Effector memory CD8-positive, alpha-beta T cell (primary cell): ENCODE data around the gene GIPC3.
"Not testable (repeated sequence)": the region's sequence is repeated elsewhere in the genome, so short reads cannot be mapped to it uniquely, and the experiment has no call there.

ENCODE experiments used
- ATAC-seq: fragments of 150-1000 bp; cut with Tn5 transposase; replicated peaks from 2 replicates; pipeline ENCODE4 v1.10.0; 2021; ENCODE audit warnings: mild to moderate bottlenecking, moderate library complexity
- DNase-seq, 3 experiments: peaks; one replicate each; pipeline ENCODE4 v3.0.0; 2021
- H3K27ac Mint-ChIP-seq, 2 donors: one replicate each; pipeline ENCODE4 v1.8.0; 2022; ENCODE audit warnings: mild to moderate bottlenecking in 2 of 2, mixed read lengths in 2 of 2, moderate library complexity in 2 of 2
- H3K27me3 Mint-ChIP-seq, 2 donors: one replicate each; pipeline ENCODE4 v1.8.0; 2022; ENCODE audit warnings: mixed read lengths in 2 of 2
- H3K36me3 Mint-ChIP-seq: one replicate; pipeline ENCODE4 v1.8.0; 2022; ENCODE audit warnings: mild to moderate bottlenecking, moderate library complexity, mixed read lengths; ENCODE audit not compliant: insufficient read depth
- H3K4me1 Mint-ChIP-seq, 2 donors: one replicate each; pipeline ENCODE4 v1.8.0; 2022; ENCODE audit warnings: low read depth in 2 of 2, mixed read lengths in 2 of 2
- H3K4me3 Mint-ChIP-seq, 2 donors: one replicate each; pipeline ENCODE4 v1.8.0; 2022; ENCODE audit warnings: mild to moderate bottlenecking in 2 of 2, mixed read lengths in 2 of 2, moderate library complexity in 2 of 2
- H3K9me3 Mint-ChIP-seq, 2 donors: one replicate each; pipeline ENCODE4 v1.8.0; 2022; ENCODE audit warnings: mixed read lengths in 2 of 2

GIPC3 gene

DNA sequence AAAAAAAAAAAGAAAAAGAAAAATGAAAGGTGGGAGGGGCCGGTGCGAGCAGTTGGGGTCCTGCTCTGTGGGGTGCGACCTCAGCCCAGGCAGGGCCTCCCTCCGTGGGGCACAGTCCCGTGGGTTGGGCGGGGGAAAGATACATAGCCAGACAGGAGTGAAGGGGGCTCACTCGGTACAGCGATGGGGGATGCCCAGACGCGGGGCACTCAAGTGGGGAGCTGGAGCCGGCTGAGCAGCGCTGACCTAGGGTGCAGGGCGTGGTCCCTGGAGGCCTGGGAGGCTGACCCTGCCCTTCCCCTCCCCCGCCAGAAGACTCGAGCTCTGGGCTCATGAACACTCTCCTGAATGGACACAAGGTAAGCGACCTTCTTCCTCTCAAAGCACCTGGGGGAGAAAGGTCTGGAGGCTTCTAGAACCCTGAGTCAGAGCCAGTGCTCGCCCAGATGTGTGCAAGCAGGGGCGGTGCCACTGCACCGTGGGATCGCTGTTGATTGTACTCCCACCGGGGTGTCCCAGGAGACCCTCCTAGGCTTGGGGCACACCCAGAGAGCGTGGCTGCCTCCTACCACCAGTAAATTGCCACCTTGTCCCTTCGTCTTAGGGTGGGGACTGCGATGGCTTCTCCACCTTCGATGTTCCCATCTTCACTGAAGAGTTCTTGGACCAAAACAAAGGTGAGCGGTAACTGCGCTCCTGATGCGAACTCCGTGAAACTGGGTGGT lies 9.2 kb upstream of the GIPC3 start:
- Mint-ChIP-seq H3K36me3 (peaks cover 25% of the 10 kb centered on the region), H3K27me3 (no peaks in the 10 kb centered on the region), H3K4me3 (no peak overlapping the region), H3K4me1 (peaks cover 0 to 13% of the 10 kb centered on the region in 2 donors), H3K9me3 (no peaks in the 10 kb centered on the region), H3K27ac (no peak overlapping the region)
- no peak for DNase-seq
- no peak for ATAC-seq

DNA sequence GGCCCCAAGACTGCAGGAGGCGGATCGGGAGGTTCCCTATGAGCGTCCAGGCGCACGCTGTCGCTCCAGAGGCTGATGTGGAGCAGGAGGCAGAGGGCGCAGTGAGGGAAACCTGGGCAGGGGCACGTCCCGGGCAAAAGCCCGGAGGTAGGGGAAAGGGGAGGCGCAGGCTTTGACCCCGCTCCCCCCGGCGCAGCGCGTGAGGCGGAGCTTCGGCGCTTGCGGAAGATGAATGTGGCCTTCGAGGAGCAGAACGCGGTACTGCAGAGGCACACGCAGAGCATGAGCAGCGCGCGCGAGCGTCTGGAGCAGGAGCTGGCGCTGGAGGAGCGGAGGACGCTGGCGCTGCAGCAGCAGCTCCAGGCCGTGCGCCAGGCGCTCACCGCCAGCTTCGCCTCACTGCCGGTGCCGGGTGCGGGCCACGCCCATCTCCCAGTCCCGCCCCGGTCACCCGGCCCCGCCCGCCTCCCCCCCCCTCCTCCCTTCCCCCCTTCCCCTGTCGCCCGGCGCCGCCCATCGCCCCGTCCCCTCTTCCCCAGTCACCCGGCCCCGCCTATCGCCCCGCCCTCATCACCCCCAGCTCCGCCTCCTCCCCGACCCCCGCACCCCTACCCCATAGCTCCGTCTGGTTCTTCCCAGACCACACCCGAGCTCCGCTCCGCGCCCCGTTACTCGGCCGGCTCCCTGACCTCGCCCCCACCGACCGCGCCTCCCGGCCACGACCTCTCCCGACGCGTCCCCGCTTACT lies 8.4 kb upstream of the GIPC3 start:
- no peak for DNase-seq
- Mint-ChIP-seq H3K4me3 (no peak overlapping the region), H3K36me3 (peaks cover 25% of the 10 kb centered on the region), H3K4me1 (peaks cover 0 to 13% of the 10 kb centered on the region in 2 donors), H3K9me3 (no peaks in the 10 kb centered on the region), H3K27ac (no peak overlapping the region), H3K27me3 (no peaks in the 10 kb centered on the region)
- no peak for ATAC-seq

GRCh38 chr19:3577723-3578344 lies 7.4 kb upstream of the GIPC3 start:
- H3K36me3 Mint-ChIP-seq: peaks cover 20% of the 10 kb centered on the region
- no peaks in the 10 kb centered on the region for H3K27me3 Mint-ChIP-seq
- no peak overlapping the region for H3K27ac Mint-ChIP-seq
- H3K4me3 Mint-ChIP-seq: no peak overlapping the region
- no peak for DNase-seq
- H3K9me3 Mint-ChIP-seq: no peaks in the 10 kb centered on the region
- ATAC-seq: no peak
- peaks cover 0 to 7% of the 10 kb centered on the region in 2 donors for H3K4me1 Mint-ChIP-seq

- H3K4me3 Mint-ChIP-seq: no peak overlapping the region
- no peaks in the 10 kb centered on the region for H3K9me3 Mint-ChIP-seq
- DNase-seq (no peak), ATAC-seq (no peak)
- H3K4me1 Mint-ChIP-seq: peaks cover 0 to 7% of the 10 kb centered on the region in 2 donors
- H3K27me3 Mint-ChIP-seq: no peaks in the 10 kb centered on the region
- H3K27ac Mint-ChIP-seq: peak overlapping the region in 1 of 2 donors; percentile 33
- H3K36me3 Mint-ChIP-seq: peaks cover 20% of the 10 kb centered on the region
Observed at GRCh38 chr19:3578390-3578789, 6.9 kb upstream of the GIPC3 start.

DNA sequence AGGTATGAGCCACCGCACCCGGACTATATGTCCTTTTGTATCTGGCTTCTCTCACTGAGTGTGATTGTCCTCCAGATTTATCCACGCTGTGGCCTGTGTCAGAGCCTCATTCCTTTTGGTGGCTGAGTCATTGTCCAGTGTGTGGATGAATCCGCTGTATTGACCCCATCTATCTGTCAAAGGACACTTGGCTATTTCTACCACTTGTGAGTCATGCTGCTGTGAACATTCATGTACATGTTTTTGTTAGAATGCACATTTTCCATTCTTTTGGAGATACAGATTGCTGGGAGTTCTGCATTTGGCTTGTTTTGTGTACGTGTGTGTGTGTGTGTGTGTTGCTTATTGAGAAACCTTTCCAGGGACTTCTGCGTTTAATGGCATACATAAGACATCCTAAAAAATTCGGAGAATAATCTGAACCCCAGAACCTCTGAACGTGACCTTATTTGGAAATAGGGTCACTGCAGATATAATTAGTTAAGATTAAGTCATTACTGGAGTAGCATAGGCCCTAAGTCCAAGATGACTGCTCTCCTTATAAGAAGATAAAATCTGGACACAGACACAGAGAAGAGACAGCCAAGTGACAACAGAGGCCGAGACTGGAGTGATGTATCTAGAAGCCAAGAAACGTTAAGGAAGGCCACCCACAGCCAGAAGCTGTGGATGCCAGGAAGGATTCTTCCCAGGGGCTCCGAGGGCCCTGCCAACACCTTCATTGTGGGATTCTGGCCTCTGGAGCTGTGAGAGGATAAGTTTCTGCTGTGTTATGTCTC lies 4.9 kb upstream of the GIPC3 start:
- ATAC-seq: no peak
- Mint-ChIP-seq H3K4me3 (no peak overlapping the region), H3K27me3 (no peaks in the 10 kb centered on the region), H3K4me1 (no peaks in the 10 kb centered on the region), H3K9me3 (no peaks in the 10 kb centered on the region), H3K36me3 (peaks cover 9% of the 10 kb centered on the region), H3K27ac (no peak overlapping the region)
- no peak for DNase-seq

DNA sequence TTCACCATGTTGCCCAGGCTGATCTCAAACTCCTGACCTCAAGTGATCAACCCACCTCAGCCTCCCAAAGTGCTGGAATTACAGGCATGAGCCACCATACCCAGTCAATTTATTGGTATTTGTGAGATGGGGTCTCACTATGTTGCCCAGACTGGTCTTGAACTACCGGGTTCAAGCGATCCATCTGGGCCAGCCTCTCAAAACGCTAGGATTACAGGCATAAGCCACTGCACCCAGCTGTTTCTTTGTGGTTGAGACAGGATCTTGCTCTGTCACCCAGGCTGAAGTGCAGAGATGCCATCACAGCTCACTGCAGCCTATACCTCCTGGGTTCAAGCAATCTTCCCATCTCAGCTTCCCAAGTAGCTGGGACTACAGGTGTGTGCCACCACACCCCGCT lies 3.5 kb upstream of the GIPC3 start:
- H3K9me3 Mint-ChIP-seq, H3K27ac Mint-ChIP-seq, H3K27me3 Mint-ChIP-seq, ATAC-seq, DNase-seq, H3K36me3 Mint-ChIP-seq, H3K4me1 Mint-ChIP-seq, H3K4me3 Mint-ChIP-seq: not testable (repeated sequence)

DNA sequence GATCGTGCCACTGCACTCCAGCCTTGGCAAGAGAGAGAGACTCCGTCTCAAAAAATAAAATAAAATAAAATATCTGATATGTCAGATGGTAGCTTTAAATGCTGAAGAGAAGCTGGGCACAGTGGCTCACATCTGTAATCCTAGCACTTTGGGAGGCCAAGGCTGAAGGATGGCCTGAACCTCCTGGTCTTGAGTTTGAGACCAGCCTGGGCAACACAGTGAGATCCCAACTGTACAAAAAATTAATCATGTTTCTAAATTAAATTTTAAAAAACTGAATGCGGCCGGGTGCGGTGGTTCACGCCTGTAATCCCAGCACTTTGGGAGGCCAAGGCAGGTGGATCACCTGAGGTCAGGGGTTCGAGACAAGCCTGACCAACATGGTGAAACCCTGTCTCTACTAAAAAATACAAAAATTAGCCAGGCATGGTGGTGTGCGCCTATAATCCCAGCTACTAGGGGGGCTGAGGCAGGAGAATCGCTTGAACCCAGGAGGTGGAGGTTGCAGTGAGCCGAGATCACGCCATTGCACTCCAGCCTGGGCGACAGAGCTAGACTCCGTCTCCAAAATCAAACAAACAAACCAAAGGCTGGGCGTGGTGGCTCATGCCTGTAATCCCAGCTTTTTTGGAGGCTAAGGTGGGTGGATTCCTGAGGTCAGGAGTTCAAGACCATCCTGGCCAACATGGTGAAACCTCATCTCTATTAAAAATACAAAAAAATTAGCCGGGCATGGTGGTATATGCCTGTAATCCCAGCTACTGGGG lies 1.1 kb upstream of the GIPC3 start:
- not testable (repeated sequence) for H3K4me1 Mint-ChIP-seq, DNase-seq, H3K36me3 Mint-ChIP-seq, ATAC-seq, H3K9me3 Mint-ChIP-seq, H3K27ac Mint-ChIP-seq, H3K27me3 Mint-ChIP-seq, H3K4me3 Mint-ChIP-seq

DNA sequence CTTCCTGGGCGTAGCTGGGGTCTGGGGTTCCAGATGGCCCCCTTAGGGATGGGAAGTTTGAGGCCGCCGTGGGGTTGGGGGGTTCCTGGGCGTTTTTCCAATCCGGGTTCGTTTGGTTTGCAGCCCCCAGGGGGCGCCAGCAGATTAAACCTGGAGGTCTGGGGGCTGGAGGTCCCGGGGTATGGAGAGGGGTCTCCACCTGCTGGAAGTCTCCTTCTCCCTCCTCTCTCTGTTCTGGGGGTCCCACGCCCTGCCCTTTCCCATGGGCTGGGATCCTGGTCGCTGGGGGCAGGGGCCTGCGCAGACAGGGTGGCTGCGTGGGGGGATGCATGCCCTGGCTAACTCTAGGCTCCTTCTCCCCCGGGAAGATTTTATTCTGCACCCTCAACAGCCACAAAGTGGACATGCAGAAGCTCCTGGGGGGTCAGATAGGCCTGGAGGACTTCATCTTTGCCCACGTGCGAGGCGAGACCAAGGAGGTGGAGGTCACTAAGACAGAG lies 899 bp downstream of the GIPC3 start:
- Mint-ChIP-seq H3K27ac (no peak overlapping the region), H3K36me3 (no peaks in the 10 kb centered on the region), H3K4me1 (peaks cover 0 to 4% of the 10 kb centered on the region in 2 donors), H3K9me3 (no peaks in the 10 kb centered on the region), H3K4me3 (peak overlapping the region in 1 of 2 donors; percentile 53), H3K27me3 (no peaks in the 10 kb centered on the region)
- DNase-seq: peak in 1 of 3 experiments; percentile 26
- ATAC-seq: no peak

DNA sequence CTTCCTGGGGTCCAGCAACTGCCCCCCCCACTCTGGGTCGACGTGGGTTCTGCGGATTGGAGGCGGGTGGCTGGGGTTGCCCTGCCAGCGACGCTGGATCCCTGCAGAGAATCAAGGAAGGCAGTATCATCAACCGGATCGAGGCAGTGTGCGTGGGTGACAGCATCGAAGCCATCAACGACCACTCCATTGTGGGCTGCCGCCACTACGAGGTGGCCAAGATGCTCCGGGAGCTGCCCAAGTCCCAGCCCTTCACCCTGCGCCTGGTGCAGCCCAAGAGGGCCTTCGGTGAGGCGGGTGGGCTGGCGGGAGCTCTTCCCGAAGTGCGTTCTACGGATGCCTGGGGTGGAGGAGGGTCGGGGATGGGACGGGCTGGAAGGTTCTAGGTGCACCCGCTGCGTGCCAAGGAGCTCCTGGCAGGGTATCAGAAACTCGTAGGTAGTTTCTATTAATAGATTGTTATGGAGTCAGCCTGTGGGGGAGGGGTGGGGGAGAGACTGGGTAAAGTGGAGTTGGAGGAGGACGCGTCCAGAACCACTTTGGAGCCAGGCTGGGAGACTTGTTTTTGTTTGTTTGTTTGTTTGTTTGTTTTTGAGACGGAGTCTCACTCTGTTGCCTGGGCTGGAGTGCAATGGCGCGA lies 1.5 kb downstream of the GIPC3 start:
- Mint-ChIP-seq H3K36me3 (no peaks in the 10 kb centered on the region), H3K4me1 (peaks cover 0 to 4% of the 10 kb centered on the region in 2 donors), H3K27ac (no peak overlapping the region), H3K4me3 (no peak overlapping the region), H3K9me3 (no peaks in the 10 kb centered on the region), H3K27me3 (no peaks in the 10 kb centered on the region)
- DNase-seq (no peak), ATAC-seq (no peak)

- H3K9me3 Mint-ChIP-seq: no peaks in the 10 kb centered on the region
Observed at GRCh38 chr19:3589439-3589838, 4.2 kb downstream of the GIPC3 start.

GRCh38 chr19:3589949-3590348 lies 4.7 kb downstream of the GIPC3 start:
- Mint-ChIP-seq H3K27ac (no peak overlapping the region), H3K27me3 (no peaks in the 10 kb centered on the region), H3K4me3 (no peak overlapping the region), H3K4me1 (peaks cover 0 to 4% of the 10 kb centered on the region in 2 donors), H3K9me3 (no peaks in the 10 kb centered on the region), H3K36me3 (no peaks in the 10 kb centered on the region)
- ATAC-seq (no peak), DNase-seq (no peak)

More at GRCh38 chr19:3589439-3589838, 4.2 kb downstream of the GIPC3 start:
- H3K36me3 Mint-ChIP-seq: no peaks in the 10 kb centered on the region
- H3K4me3 Mint-ChIP-seq: no peak overlapping the region
- no peaks in the 10 kb centered on the region for H3K27me3 Mint-ChIP-seq
- DNase-seq (no peak), ATAC-seq (no peak)
- H3K27ac Mint-ChIP-seq: no peak overlapping the region
- H3K4me1 Mint-ChIP-seq: peaks cover 0 to 4% of the 10 kb centered on the region in 2 donors

- no peak overlapping the region for H3K4me3 Mint-ChIP-seq
- no peaks in the 10 kb centered on the region for H3K36me3 Mint-ChIP-seq
Observed at GRCh38 chr19:3590991-3591659, 5.8 kb downstream of the GIPC3 start.

More at GRCh38 chr19:3590991-3591659, 5.8 kb downstream of the GIPC3 start:
- no peak for DNase-seq
- Mint-ChIP-seq H3K27ac (no peak overlapping the region), H3K27me3 (no peaks in the 10 kb centered on the region), H3K9me3 (no peaks in the 10 kb centered on the region), H3K4me1 (peaks cover 0 to 1% of the 10 kb centered on the region in 2 donors)
- no peak for ATAC-seq
